HT1080 (cell line): Measurements from ENCODE around the gene DMXL2. TPM values are rescaled to one million over a fixed set of nuclear protein-coding genes. Genes with fewer than 3 reads are reported as not detected.
"Not testable (repeated sequence)": the region's sequence is repeated elsewhere in the genome, so short reads cannot be mapped to it uniquely, and the experiment has no call there.

Experiments used
- DNase-seq: peaks from one replicate; pipeline ENCODE4 v3.0.0-alpha.2; 2015; ENCODE audit warnings: low read depth
- total RNA-seq: library from RNA; depleted of rRNA; stranded (reverse); fragments of >200 nt; shearing (Covaris generic); gene quantifications from 2 replicates; pipeline ENCODE4 v1.2.3, GENCODE V29; 2014

DMXL2 gene
- total RNA-seq, 1 experiment from 2014 or later: 9.6 TPM

DNA sequence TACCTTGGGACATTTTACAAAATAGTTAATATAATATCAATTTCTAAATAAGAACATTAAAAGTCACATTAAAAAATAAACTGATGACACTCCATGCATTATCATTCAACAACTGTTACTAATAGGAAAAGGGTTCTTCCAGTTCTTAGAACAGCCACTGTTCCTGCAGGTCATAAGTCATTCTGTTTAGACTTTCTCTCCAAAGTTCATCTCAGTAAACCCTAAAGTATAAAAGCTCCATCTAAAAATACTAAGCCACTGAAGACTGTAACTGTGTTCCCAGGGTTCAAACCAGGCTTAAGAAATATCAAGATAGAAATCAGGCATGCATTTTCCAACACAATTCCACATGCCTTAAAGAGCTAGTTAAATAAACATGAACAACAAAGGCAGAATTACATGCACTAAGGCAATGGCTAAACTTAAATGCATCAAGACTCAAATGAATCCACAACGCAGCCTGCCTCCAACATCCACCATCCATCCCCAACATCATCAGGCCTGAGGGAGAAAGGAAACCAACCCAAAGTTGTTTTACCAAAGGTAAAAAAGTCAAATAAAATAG is 46.2 kb downstream of the DMXL2 start:
- DNase-seq: no peak

DNA sequence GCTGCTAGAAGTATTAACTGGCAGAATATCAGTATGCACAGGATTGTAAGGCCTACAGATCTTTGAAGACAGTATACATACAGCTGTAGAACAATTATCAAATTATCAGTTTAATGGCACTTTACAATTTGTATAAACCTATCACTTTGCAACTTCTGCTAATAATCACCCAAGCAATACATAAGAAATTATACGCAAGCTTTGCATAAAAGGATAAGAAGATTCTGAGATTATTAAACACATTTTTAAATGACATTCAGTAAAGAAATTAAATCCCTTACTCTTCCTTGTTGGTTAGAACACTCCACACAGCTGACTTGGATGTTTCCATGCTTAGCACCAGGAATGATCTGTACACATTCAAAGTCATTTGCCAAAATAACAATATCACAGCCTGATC is 46.8 kb downstream of the DMXL2 start:
- DNase-seq: no peak

DNA sequence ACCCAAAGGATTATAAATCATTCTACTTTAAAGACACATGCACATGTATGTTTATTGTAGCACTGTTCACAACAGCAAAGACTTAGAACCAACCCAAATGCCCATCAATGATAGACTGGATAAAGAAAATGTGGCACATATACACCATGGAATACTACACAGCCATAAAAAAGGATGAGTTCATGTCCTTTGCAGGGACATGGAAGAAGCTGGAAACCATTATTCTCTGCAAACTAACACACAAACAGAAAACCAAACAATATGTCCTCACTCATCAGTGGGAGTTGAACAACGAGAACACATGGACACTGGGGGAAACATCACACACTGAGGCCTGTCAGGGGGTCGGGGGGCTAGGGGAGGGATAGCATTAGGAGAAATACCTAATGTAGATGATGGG is 49.2 kb downstream of the DMXL2 start:
- DNase-seq: not testable (repeated sequence)

DNA sequence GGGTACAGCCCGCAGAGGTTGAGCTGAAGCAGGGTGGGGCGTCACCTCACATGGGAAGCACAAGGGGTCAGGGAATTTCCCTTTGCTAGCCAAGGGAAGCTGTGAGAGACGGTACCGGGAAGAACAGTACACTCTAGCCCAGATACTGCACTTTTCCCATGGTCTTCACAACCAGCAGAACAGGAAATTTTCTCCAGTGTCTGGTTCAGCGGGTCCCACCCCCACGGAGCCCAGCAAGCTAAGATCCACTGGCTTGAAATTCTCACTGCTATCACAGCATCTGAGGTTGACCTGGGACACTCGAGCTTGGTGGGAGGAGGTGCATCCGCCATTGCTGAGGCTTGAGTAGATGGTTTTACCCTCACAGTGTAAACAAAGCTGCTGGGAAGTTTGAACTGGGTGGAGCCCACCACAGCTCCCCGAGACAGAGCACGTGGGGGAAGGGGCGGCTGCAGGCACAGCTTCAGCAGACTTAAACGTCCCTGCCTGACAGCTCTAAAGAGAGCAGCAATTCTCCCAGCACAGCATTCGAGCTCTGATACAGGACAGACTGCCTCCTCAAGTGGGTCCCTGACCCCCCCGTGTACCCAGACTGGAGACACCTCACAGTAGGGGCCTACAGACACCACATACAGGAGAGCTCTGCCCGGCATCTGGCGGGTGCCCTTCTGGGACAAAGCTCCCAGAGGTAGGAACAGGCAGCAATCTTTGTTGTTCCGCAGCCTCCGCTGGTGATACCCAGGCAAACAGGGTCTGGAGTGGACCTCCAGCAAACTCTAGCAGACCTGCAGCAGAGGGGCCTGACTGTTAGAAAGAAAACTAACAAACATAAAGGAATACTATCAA is 53.4 kb downstream of the DMXL2 start:
- DNase-seq: not testable (repeated sequence)

DNA sequence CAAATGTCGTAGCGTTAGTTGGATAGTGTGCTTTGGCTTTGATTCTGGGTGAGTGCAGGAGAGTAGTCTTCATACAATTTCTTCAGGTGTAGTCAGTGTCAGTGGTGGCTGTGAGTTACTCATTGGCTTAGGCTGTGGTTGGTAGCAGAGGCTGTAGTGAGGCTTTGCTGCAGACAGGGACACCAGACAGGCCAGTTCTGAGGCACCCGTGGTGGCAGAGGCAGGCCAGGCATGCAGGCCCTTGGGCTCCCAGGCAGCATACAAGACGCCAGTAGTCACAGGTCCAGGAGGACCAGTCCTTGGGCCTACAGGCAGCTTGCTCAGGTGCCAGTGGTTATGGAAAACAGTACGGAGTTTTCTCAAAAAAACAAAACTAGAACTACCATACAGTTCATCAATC is 61.3 kb downstream of the DMXL2 start:
- DNase-seq: no peak

DNA sequence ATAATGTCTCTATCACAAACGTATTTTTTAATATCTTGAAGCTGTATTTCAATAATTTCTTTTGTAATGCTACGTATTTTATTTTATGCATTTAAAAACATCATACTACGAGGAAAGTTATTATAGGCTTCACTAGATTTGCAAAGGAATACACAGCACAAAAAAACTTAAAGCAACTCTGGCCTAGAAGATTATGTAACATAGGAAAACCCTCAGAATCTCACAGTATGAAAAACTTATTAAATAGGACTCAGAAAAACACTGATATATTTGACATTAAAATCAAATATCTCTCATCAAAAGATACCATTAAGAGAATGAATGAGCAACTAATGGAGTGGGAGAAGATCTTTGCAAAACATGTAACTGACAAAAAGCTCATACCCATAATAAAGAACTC is 63.7 kb downstream of the DMXL2 start:
- no peak for DNase-seq

DNA sequence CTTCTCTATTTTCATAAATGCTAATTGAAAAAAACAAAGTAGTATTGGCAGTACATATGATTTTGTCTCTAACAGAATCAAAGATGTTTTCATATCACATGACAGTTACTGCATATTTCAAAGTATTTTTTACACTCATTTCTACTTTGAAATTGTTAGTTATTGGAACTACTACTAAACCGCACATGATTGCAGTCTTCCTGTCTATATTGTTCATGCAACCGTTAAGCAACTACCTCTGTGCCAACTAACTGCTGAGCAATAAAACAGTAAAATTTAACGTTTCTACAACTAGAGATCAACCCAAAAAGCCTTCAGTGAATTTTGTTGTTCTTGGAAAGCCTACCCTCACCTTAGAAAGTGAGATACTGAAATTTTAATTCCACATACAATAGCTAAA is 64.2 kb downstream of the DMXL2 start:
- DNase-seq: no peak

DNA sequence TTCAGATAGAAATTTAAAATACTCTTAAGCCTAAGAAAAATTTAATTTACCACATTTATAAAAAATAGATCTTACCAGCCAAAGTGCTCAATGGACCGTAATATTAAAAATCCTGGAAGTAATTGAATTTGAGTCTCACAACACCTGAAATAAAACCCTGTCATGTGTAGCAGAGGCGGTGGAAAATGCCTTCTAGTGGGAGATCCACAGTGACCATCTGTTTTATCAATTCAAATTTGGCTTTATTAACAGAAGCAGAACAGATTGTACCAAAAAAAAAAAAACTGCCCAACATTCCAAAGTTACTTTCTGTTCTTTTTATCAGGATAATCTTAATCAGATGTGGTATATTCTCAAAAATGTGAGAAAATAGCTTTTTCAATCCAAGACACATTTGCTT is 71.7 kb downstream of the DMXL2 start:
- no peak for DNase-seq

DNA sequence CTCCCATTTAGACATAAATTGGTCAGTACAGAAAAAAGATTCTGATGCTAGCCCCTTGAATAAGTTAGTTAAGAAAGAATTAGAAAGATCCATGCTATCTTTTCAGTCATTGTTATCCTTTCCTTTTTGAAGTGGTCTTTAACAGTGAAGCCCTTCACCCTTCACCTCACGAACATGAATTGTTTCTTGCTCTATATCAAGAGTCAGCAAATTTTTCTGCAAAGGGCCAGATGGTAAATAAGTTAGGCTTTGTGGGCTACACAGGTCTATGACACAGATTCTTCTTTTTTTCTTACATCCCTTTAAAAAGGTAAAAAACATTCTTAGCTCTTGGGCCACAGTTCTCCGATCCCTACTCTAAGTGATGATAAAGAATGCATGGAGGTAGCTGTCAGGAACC is 74.9 kb downstream of the DMXL2 start:
- DNase-seq: no peak

DNA sequence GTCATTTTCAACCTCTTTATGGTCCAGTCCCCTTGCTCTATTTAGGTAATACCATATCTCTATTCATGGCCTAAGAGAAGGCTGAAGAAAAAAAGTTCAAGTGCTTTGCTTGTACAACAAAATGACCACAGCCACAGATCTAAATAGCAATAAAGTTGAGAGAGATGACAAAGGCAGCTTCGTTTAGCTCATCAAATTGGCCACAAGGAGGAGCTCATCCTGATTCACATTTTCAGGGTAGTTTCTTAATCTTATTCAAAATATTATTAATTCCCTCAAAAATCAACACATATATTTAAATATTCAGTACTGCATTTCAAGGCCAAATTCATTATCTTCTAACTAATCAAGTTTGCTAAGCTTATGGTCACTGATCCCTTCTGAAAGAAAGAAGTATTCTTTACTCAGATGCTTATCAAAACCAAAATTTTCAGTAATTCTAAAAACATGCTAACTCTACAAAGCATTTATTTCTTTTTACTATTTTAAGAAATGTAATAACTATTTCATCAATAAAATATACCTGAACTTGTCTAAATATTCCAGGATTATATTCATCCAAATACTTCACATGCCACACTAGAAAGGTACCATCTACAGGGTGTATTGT is 85.5 kb downstream of the DMXL2 start:
- peak; percentile 4 for DNase-seq

DNA sequence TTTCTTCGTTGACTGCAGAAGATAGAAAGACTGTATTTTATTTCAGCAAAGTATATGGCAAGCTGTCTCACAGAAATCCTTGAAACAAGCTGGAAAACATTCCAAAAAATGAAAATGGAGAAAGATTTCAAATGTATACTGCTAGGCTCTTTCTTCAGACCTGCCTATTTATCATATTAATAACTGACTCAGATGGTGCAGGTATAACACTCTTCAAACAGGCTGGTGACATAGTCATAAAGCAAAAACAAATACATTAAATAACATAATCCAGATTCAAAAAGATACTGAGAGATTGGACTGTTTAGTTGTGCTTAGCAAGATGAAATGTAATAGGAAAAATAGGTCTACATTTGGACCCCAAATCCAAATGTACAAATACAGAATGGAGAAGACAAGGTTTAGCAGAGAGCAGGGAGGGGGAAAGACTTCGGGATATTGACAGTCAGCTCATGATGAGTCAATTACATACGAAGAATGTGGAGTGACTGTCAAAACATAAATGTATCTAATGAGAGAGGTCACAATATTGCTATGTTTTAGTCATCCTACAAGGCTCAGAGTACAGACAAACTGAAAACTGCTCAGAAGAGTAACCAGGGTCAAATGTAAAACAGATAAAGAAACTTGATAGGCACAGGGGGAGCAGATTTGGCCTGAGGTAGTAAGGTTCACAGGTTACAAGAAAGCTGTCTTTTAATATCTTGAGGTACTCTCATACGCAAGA is 88.7 kb downstream of the DMXL2 start:
- no peak for DNase-seq

DNA sequence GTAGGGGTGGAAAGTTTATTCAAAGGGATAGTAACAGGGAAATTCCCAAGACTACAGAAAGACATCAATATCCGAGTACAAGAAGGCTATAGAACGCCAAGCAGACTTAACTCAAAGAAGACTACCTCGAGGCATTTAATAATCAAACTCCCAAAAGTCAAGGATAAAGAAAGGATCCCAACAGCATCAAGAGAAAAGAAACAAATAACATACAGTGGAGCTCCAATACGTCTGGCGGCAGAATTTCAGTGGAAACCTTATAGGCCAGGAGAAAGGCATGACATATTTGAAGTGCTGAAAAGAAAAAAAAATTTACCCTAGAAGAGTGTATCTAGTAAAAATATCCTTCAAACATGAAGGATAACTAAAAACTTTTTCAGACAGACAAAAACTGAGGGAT is 95.6 kb downstream of the DMXL2 start:
- no peak for DNase-seq

DNA sequence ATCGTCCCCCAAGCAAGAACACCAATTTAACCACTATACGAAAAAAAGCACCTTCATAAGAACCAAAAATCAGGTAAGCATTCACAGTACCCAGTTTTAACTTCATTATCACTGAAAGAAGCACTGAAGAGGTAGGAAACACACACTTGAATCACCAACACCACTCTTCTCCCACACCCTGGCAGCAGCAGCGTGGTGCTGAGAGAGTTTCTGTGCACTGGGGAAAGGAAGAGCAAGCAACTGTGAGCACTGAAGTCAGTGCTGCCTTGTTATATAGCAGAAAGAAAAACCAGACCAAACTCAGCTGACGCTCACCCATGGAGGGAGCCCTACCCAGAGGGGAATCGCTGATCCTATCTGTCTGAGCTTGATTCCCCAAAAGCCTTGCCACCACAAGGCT is 98.2 kb downstream of the DMXL2 start:
- DNase-seq: no peak

DNA sequence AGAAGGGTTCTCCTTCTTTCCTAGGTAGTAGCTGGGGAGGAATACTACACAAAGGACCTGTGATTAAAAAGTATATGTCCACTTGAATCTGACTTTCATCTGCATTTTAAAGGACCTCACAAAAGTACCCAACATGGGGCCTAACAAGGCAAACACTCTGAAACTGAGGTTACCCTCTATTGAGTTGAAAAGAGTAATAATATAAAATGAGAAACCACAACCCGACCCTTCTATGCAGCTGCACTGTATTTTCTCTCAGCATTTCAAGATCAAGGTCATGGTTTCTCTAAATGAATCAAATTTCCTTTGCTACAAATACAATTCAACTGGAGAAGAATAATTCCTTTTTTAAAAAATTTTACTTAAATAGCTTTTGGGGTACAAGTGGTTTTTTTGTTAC is 106.3 kb downstream of the DMXL2 start:
- no peak for DNase-seq

DNA sequence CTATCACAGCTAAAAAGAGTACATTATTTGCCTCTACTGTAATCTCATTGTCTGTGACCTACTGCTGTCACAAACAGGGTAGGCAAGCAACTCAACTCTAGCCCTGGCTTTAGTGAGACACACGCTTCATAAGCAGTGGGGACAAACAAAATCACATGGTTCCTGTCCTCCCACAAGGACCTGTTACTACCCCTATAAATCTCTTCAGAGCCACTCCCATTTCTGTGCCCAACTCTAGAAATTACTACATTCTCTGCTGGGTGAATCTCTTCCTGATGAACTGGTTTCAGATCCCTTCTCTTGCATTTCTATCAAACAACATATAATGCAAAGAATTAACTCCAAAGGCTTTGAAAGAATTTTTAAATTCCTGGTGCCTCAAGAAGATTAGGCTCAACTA is 117.3 kb downstream of the DMXL2 start:
- no peak for DNase-seq

DNA sequence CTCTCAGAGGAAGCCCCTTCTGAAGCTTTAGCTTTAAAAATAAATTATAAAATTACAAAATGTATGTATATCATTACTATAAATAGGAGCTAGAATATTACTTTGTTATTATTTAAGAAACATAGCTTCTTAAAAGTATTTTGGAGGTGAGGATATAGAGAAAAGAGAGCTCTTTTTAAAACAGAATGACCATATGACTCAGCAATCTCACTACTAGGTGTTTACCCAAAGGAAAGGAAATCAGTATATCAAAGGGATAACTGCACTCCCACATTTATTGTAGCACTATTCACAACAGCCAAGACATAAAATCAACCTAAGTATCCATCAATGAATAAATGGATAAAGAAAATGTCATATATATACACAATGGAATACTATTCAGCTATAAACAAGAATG is 119.6 kb downstream of the DMXL2 start:
- no peak for DNase-seq

DNA sequence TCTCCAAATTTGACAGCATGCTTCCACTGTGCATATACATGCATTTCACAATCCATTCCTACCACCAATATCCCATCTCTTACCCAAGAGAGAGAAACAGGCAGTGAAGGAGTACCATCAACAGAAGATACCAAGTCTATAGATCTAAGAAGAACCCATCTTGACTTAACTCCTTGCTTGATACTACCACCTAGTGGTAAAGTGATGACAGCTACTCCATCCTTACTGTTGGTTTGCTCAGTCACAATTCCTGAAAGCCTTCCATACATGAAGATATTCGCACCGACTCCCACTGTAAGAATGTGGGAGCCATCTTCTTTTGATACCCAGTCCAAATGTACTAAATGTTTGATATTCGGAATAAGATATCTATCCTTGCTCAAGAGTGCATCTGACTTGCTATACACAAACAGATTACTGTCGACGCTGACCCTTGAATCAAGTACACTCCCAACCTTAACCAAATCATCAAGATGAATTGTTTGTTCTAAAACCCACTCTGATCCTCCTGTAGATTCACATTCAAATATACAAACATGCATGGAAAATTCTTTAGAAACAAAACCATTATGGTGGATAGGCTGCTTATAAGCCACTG is 123.1 kb downstream of the DMXL2 start:
- DNase-seq: peak; percentile 34

DNA sequence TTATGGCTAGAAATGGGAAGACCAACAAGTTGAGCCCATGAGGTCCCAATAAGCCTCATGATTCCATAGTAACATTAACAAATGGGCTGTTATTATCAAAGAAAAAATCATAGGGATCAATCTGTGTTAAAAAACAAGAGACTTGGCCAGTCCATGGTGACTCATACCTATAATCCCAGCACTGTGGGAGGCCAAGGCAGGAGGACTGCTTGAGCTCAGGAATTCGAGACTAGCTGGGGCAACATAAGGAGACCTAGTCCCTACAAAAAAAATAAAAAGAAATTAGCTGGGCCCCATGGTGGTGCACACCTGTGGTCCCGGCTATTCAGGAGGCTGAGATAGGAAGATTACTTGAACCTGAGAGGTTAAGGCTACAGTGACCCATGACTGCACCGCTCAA is 124.8 kb downstream of the DMXL2 start:
- DNase-seq: peak; percentile 5

DNA sequence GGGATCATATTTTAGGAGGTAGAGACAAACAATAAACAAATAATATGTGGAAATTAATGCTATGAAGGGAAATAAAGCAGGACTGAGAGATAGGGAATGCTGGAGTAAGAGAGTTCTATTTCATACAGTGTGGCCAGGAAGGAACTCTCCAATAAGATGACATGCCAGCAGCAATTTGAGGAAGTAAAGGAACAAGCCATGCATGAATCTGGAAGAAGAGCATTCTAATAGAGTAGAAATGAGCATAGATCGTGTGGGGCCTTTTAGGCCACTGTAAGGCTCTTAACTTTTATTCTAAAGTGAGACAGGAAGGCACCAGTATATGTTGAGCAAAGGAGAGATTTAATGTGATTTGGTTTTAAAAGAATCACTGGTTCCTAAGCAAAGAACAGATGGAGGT is 126.3 kb downstream of the DMXL2 start:
- DNase-seq: no peak

DNA sequence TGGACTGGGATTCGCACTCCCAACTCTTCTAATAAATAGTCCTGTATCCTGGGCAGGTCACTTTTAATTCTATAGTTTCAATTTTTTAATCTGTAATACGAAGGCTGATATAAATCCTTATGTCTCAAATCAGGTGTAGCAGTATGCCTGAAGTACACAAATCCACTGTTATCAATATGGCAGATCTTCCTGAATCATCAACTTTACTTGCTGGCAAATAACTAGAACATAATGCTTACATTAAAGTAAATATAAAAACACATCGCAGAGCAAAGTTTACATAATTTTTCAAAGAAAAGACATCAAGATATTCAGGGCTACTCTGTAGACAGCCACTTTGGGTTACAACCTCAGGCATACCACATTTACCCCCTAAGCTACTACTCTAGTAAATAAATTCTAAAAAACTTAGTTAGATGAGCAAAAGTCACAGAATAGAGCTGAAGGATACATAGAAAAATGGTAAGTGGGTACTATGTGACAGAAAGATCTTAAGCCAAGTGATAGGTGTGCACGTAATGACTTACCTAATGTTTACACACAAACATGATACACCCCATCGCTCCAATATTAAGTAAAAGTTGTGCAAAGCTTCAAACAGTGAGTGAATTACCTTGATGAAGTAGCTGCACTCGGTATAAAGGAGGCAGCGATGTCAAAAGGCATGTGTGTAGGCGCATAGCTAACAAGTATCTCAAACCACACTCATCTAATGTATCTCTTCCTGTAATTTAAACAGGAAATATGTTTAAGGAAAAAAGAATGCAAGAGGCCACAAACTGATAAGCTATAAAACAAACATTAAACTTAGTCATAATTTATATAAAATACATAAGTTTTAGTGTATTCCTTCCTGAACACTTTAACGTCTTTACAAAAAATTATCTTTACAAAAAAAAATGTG is 127.9 kb downstream of the DMXL2 start:
- peak; percentile 51 for DNase-seq

DNA sequence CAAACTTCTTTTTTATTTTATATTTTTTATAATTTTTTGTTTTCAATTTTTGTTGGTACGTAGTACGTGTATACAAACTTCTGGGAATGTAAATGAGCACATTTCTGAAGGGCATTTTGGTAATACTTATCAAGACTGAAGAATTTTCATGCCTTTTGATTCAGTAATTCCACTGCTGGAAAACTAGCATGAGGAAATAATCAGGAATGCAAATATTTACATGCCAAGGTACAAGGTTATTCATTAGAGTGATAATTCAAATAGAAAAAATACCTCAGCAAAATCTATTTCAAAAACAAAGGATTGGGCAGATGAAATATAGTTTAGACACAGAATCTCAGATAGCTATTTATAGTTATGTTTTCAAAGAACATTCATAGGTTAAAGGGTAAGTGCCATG is 128.7 kb downstream of the DMXL2 start:
- no peak for DNase-seq
